ENCODE results near the gene NCSTN. TPM values are rescaled to one million over a fixed set of nuclear protein-coding genes. Genes with fewer than 3 reads are reported as not detected.

NCSTN gene
- total RNA-seq, 3 donors from 2014 or later, result 70.4 to 104 (median 95.8) TPM

- ATAC-seq, result no peak
These were observed 25.0 kb downstream of the NCSTN start for GRCh38 chr1:160367934-160368923.

DNA sequence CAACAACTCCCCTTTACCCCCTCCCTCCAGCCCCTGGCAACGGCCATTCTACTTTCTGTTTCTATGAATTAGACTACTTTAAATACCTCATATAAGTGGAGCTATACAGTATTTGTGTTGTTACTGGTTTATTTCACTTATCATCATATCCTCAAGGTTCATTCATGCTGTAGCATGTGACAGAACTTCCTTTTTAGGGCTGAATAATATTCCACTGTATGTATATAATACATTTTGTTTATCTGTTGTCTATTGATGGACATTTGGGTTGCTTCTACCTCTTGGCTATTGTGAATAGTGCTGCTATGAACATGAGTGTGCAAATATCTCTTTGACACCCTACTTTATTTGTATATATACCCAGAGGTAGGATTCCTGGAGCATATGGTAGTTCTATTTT lies 25.9 kb downstream of the NCSTN start:
- TF ChIP-seq CTCF (IDR thresholded peaks at IDR 0.05), result no peak
- intact Hi-C loops (cut with DNase I, micrococcal nuclease), result no loop called here
- ATAC-seq (no peak), DNase-seq (no peak)
- Histone ChIP-seq H3K4me3 (no peak overlapping the region), H3K36me3 (ENCODE audit: low read depth) (no peaks in the 10 kb centered on the region), H3K4me1 (ENCODE audit: low read depth) (no peaks in the 10 kb centered on the region), H3K9me3 (no peaks in the 10 kb centered on the region)

More at GRCh38 chr1:160367934-160368923, 25.0 kb downstream of the NCSTN start:
- no peak for TF ChIP-seq CTCF (IDR thresholded peaks at IDR 0.05)
- Histone ChIP-seq H3K9me3 (no peaks in the 10 kb centered on the region), H3K4me1 (ENCODE audit: low read depth) (no peaks in the 10 kb centered on the region), H3K36me3 (ENCODE audit: low read depth) (no peaks in the 10 kb centered on the region), H3K4me3 (no peak overlapping the region)
- no peak for DNase-seq
- intact Hi-C loops (cut with DNase I, micrococcal nuclease), result no loop called here

GRCh38 chr1:160370561-160371345 lies 27.6 kb downstream of the NCSTN start:
- Histone ChIP-seq H3K9me3 (no peaks in the 10 kb centered on the region), H3K36me3 (ENCODE audit: low read depth) (no peaks in the 10 kb centered on the region), H3K4me1 (ENCODE audit: low read depth) (no peaks in the 10 kb centered on the region), H3K4me3 (no peak overlapping the region)
- DNase-seq (no peak), ATAC-seq (no peak)
- intact Hi-C loops (cut with DNase I, micrococcal nuclease), result no loop called here
- no peak for TF ChIP-seq CTCF (IDR thresholded peaks at IDR 0.05)

DNA sequence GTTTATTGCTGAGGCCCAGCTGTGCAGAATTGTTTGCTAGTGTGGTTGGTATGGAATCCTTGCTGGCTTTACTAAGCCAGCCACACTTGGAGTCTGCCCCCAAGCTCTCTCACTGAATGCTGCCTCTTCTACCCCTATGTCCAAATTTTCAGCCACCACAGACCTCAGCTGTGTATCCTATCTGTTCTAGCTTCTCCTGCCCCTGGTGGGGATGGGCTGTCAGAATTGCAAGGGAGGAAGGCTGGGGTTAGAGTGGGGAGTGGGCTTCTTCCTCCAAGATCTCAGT lies 28.1 kb downstream of the NCSTN start:
- no peak for DNase-seq
- H3K4me3 ChIP-seq, result no peak overlapping the region
- H3K4me1 ChIP-seq (ENCODE audit: low read depth), result no peaks in the 10 kb centered on the region
- ATAC-seq, result no peak
- intact Hi-C loops (cut with DNase I, micrococcal nuclease), result no loop called here
- no peaks in the 10 kb centered on the region for H3K9me3 ChIP-seq
- no peaks in the 10 kb centered on the region for H3K36me3 ChIP-seq (ENCODE audit: low read depth)
- TF ChIP-seq CTCF (IDR thresholded peaks at IDR 0.05), result no peak

DNA sequence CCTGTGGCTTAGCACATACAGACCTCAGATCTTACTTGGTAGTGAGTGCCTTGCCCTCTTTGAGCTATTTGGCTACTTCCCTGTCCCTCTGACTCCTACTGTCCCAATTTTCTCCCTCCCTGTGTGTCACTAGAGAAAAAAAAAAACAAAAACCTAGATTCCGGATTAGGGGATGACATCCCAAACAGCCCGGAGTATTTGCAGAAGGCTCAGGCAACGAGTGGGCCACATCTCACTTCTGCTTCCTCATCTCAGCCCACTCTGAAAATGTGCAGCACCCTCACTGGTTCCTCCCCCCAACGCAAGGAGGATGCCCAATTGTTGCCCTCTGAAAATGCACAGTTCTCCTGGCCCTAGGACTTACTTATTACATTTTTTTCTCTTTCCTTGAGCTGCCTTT lies 28.6 kb downstream of the NCSTN start:
- no peak for ATAC-seq
- no peak for DNase-seq
- Histone ChIP-seq H3K36me3 (ENCODE audit: low read depth) (no peaks in the 10 kb centered on the region), H3K9me3 (no peaks in the 10 kb centered on the region), H3K4me3 (no peak overlapping the region), H3K4me1 (ENCODE audit: low read depth) (no peaks in the 10 kb centered on the region)
- intact Hi-C loops (cut with DNase I, micrococcal nuclease), result no loop called here
- no peak for TF ChIP-seq CTCF (IDR thresholded peaks at IDR 0.05)
